ENCODE data around the gene GNB1L. TPM values are rescaled to one million over a fixed set of nuclear protein-coding genes. Genes with fewer than 3 reads are reported as not detected.

GNB1L gene
- total and polyA plus RNA-seq, 10 of the 15 experiments (the other 5 are each of a cell fraction or from before 2014, with no cell fraction given), result 0.21 to 19.4 (median 6.8) TPM

- in situ Hi-C loops (cut with MboI), result no loop called here
- no TSS peak for BruUV-seq (replicated peaks)
These were observed 59.1 kb downstream of the GNB1L start for GRCh38 chr22:19795617-19796008.

More at GRCh38 chr22:19795617-19796008, 59.1 kb downstream of the GNB1L start:
- H3K27ac ChIP-seq (ENCODE audit: control insufficient read depth, insufficient read depth), result no peak overlapping the region
- ChIA-PET POLR2A (interaction anchor here (0.6 kb wide), 1 partner anchor 60 kb away, joined by 3 read pairs; no protein-coding TSS in a partner anchor), SMC1A (ENCODE audit: uncharacterized antibody, unreplicated experiment) (no interaction called here), CTCF (no interaction called here), RAD21 (ENCODE audit: unreplicated experiment) (no interaction called here)
- no peaks in the 10 kb centered on the region for H4K20me1 ChIP-seq (ENCODE audit: control insufficient read depth, insufficient read depth)
- ATAC-seq (no peak), FAIRE-seq (no peak), DNase-seq (ENCODE audit: low read depth, low spot score) (no peak)
- H3K79me2 ChIP-seq (ENCODE audit: control insufficient read depth, insufficient read depth, low read length), result no peaks in the 10 kb centered on the region
- H3K36me3 ChIP-seq (ENCODE audit: control insufficient read depth in 2 of 2, insufficient read depth in 2 of 2, low read length in 1 of 2), result no peaks in the 10 kb centered on the region
- WGBS (ENCODE audit: insufficient coverage, insufficient replicate concordance, low lambda C conversion rate, missing lambda C conversion rate), result 64% methylated on average over 6 of the region's 6 CpGs
- intact Hi-C loops (cut with micrococcal nuclease; ENCODE audit: unreplicated experiment), result no loop called here
- H3K4me1 ChIP-seq (ENCODE audit: control insufficient read depth, insufficient read depth, low read length), result no peaks in the 10 kb centered on the region
- H3K4me3 ChIP-seq, result no peak overlapping the region
- H3K4me2 ChIP-seq (ENCODE audit: control insufficient read depth, insufficient read depth), result no peak overlapping the region
- TF ChIP-seq RAD51 (IDR thresholded peaks at IDR 0.05) (no peak), SIN3A (IDR thresholded peaks at IDR 0.05; ENCODE audit: low read depth, low read length) (no peak), JUNB (IDR thresholded peaks at IDR 0.05) (no peak), POLR2AphosphoS5 (IDR thresholded peaks at IDR 0.05; ENCODE audit: low read length) (no peak), BCL3 (IDR thresholded peaks at IDR 0.05; ENCODE audit: borderline replicate concordance, insufficient read depth, low read depth, low read length, poor library complexity, severe bottlenecking) (no peak), HCFC1 (IDR thresholded peaks at IDR 0.05; ENCODE audit: low read length) (no peak)
- TF ChIP-seq, protein P1, sequence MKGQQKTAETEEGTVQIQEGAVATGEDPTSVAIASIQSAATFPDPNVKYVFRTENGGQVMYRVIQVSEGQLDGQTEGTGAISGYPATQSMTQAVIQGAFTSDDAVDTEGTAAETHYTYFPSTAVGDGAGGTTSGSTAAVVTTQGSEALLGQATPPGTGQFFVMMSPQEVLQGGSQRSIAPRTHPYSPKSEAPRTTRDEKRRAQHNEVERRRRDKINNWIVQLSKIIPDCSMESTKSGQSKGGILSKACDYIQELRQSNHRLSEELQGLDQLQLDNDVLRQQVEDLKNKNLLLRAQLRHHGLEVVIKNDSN (IDR thresholded peaks at IDR 0.05; ENCODE audit: borderline replicate concordance, extremely low read length, insufficient read depth, low read depth, low read length), result no peak
- TF ChIP-seq, protein P2, sequence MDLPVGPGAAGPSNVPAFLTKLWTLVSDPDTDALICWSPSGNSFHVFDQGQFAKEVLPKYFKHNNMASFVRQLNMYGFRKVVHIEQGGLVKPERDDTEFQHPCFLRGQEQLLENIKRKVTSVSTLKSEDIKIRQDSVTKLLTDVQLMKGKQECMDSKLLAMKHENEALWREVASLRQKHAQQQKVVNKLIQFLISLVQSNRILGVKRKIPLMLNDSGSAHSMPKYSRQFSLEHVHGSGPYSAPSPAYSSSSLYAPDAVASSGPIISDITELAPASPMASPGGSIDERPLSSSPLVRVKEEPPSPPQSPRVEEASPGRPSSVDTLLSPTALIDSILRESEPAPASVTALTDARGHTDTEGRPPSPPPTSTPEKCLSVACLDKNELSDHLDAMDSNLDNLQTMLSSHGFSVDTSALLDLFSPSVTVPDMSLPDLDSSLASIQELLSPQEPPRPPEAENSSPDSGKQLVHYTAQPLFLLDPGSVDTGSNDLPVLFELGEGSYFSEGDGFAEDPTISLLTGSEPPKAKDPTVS (IDR thresholded peaks at IDR 0.05; ENCODE audit: low read depth, low read length), result no peak
- TF ChIP-seq, protein P3, sequence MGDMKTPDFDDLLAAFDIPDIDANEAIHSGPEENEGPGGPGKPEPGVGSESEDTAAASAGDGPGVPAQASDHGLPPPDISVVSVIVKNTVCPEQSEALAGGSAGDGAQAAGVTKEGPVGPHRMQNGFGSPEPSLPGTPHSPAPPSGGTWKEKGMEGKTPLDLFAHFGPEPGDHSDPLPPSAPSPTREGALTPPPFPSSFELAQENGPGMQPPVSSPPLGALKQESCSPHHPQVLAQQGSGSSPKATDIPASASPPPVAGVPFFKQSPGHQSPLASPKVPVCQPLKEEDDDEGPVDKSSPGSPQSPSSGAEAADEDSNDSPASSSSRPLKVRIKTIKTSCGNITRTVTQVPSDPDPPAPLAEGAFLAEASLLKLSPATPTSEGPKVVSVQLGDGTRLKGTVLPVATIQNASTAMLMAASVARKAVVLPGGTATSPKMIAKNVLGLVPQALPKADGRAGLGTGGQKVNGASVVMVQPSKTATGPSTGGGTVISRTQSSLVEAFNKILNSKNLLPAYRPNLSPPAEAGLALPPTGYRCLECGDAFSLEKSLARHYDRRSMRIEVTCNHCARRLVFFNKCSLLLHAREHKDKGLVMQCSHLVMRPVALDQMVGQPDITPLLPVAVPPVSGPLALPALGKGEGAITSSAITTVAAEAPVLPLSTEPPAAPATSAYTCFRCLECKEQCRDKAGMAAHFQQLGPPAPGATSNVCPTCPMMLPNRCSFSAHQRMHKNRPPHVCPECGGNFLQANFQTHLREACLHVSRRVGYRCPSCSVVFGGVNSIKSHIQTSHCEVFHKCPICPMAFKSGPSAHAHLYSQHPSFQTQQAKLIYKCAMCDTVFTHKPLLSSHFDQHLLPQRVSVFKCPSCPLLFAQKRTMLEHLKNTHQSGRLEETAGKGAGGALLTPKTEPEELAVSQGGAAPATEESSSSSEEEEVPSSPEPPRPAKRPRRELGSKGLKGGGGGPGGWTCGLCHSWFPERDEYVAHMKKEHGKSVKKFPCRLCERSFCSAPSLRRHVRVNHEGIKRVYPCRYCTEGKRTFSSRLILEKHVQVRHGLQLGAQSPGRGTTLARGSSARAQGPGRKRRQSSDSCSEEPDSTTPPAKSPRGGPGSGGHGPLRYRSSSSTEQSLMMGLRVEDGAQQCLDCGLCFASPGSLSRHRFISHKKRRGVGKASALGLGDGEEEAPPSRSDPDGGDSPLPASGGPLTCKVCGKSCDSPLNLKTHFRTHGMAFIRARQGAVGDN (IDR thresholded peaks at IDR 0.05), result no peak
- H2AFZ ChIP-seq (ENCODE audit: control insufficient read depth, low read depth, low read length), result no peak overlapping the region
- H3K9ac ChIP-seq (ENCODE audit: control insufficient read depth, insufficient read depth, low read length), result no peak overlapping the region
- H3K27me3 ChIP-seq (replicated peaks in 1 of 2; ENCODE audit: control insufficient read depth in 2 of 2, insufficient read depth in 2 of 2, low read length in 1 of 2), result no peaks in the 10 kb centered on the region
- H3K9me3 ChIP-seq (replicated peaks; ENCODE audit: control insufficient read depth, insufficient read depth, low read length), result no peaks in the 10 kb centered on the region; the same call in 2 of the 3 replicates

Data from GM12878 (cell line).